IMR-90 (cell line): ENCODE measurements around the gene OPCML. TPM values are rescaled to one million over a fixed set of nuclear protein-coding genes. Genes with fewer than 3 reads are reported as not detected.

Experiments
- ATAC-seq: fragments of 200-7000 bp; cut with Tn5 transposase; 2 replicates; pipeline ENCODE4 v1.9.1; 2020; ENCODE audit warnings: low read depth, mild to moderate bottlenecking, moderate library complexity
- BruUV-seq: library from RNA; stranded (reverse); fragments of 400-500 nt; replicated peaks from 2 replicates; lab custom pipeline; 2021; lab: Mats Ljungman, UMichigan
- CTCF ChIA-PET: fragments of 300-600 bp; formaldehyde crosslinking; extraction: SDS; loops from one replicate; lab custom pipeline; 2021; ENCODE audit warnings: antibody characterized with exemption; lab: Yijun Ruan, JAX
- POLR2A ChIA-PET: fragments of 300-600 bp; sonication (Branson Sonifier 250); formaldehyde crosslinking; loops from one replicate; lab custom pipeline; 2022; ENCODE audit warnings: antibody characterized with exemption; ENCODE audit not compliant: unreplicated experiment; lab: Charles Lee
- DNase-seq: peaks from one replicate; pipeline ENCODE4 v3.0.0; 2013
- H2AFZ ChIP-seq: replicated peaks from 2 replicates; pipeline ENCODE3; 2013; ENCODE audit warnings: low read length, mild to moderate bottlenecking; ENCODE audit not compliant: poor library complexity
- H2AK5ac ChIP-seq: 2 replicates; pipeline ENCODE4 v1.6.1; 2013; ENCODE audit warnings: low read depth, low read length, inconsistent platforms
- H2AK9ac ChIP-seq: replicated peaks from 2 replicates; pipeline ENCODE3; 2013; ENCODE audit warnings: mild to moderate bottlenecking, low read depth, low read length, moderate library complexity; ENCODE audit not compliant: poor library complexity
- H2BK120ac ChIP-seq: 2 replicates; pipeline ENCODE4 v1.6.1; 2013; ENCODE audit warnings: low read depth, low read length, inconsistent platforms
- H2BK15ac ChIP-seq: 3 replicates; pipeline ENCODE4 v1.6.1; 2013; ENCODE audit warnings: low read depth, low read length, inconsistent platforms
- H2BK20ac ChIP-seq: 2 replicates; pipeline ENCODE4 v1.6.1; 2013; ENCODE audit warnings: low read depth, mild to moderate bottlenecking, inconsistent platforms, low read length, moderate library complexity
- H2BK5ac ChIP-seq: 2 replicates; pipeline ENCODE4 v1.6.1; 2013; ENCODE audit warnings: mild to moderate bottlenecking, low read depth, low read length, inconsistent platforms; ENCODE audit not compliant: poor library complexity, severe bottlenecking
- H3K14ac ChIP-seq: replicated peaks from 2 replicates; pipeline ENCODE4 v1.6.1; 2013; ENCODE audit warnings: low read depth, low read length, inconsistent platforms
- H3K18ac ChIP-seq: 2 replicates; pipeline ENCODE4 v1.6.1; 2013; ENCODE audit warnings: low read depth, low read length, control low read depth
- H3K23ac ChIP-seq: 2 replicates; pipeline ENCODE4 v1.6.1; 2013; ENCODE audit warnings: low read depth, low read length, inconsistent platforms
- H3K27ac ChIP-seq: 2 replicates; pipeline ENCODE4 v1.5.1; 2013; ENCODE audit warnings: mild to moderate bottlenecking, control low read depth, low read length; ENCODE audit not compliant: insufficient read depth
- H3K27me3 ChIP-seq: 2 replicates; pipeline ENCODE4 v1.6.1; 2013; ENCODE audit warnings: low read length; ENCODE audit not compliant: control insufficient read depth, insufficient read depth
- H3K36me3 ChIP-seq: 2 replicates; pipeline ENCODE4 v1.6.1; 2013; ENCODE audit warnings: low read length, mixed read lengths; ENCODE audit not compliant: control insufficient read depth, insufficient read depth
- H3K4ac ChIP-seq: 2 replicates; pipeline ENCODE4 v1.6.1; 2013; ENCODE audit warnings: low read depth, low read length, inconsistent platforms
- H3K4me1 ChIP-seq: 2 replicates; pipeline ENCODE4 v1.6.1; 2013; ENCODE audit warnings: low read length, mixed read lengths; ENCODE audit not compliant: control insufficient read depth, insufficient read depth
- H3K4me2 ChIP-seq: 2 replicates; pipeline ENCODE4 v1.6.1; 2013; ENCODE audit warnings: low read depth, mild to moderate bottlenecking, control low read depth, low read length, moderate library complexity
- H3K4me3 ChIP-seq: 2 replicates; pipeline ENCODE4 v1.5.1; 2013; ENCODE audit warnings: low read depth, mild to moderate bottlenecking, control low read depth, low read length, moderate library complexity; ENCODE audit not compliant: insufficient read depth
- H3K56ac ChIP-seq: 2 replicates; pipeline ENCODE4 v1.6.1; 2013; ENCODE audit warnings: low read length, inconsistent platforms; ENCODE audit not compliant: insufficient read depth; ENCODE audit errors: extremely low read depth
- H3K79me1 ChIP-seq, 2 experiments: 2 replicates each; pipeline ENCODE4 v1.6.1; 2013; ENCODE audit warnings: low read length in 2 of 2, inconsistent platforms in 1 of 2, low read depth in 1 of 2
- H3K9ac ChIP-seq: 2 replicates; pipeline ENCODE4 v1.6.1; 2013; ENCODE audit warnings: low read depth, low read length, control low read depth
- H3K9me1 ChIP-seq: 2 replicates; pipeline ENCODE4 v1.6.1; 2013; ENCODE audit warnings: low read length, inconsistent platforms; ENCODE audit not compliant: insufficient read depth
- H3K9me3 ChIP-seq: 2 replicates; pipeline ENCODE4 v1.6.1; 2013; ENCODE audit warnings: low read length; ENCODE audit not compliant: control insufficient read depth, insufficient read depth
- H4K20me1 ChIP-seq: 2 replicates; pipeline ENCODE4 v1.6.1; 2013; ENCODE audit warnings: low read length, inconsistent platforms; ENCODE audit not compliant: insufficient read depth
- H4K5ac ChIP-seq: 2 replicates; pipeline ENCODE4 v1.6.1; 2013; ENCODE audit warnings: mild to moderate bottlenecking, low read depth, low read length, control low read depth
- H4K8ac ChIP-seq, 2 experiments: 2 replicates each; pipeline ENCODE4 v1.6.1; 2013; ENCODE audit warnings: low read depth in 2 of 2, low read length in 2 of 2, control low read depth in 1 of 2, inconsistent platforms in 1 of 2
- H4K91ac ChIP-seq: 2 replicates; pipeline ENCODE4 v1.6.1; 2013; ENCODE audit warnings: low read depth, low read length, inconsistent platforms; ENCODE audit not compliant: insufficient read depth
- CEBPB ChIP-seq: IDR thresholded peaks from 2 replicates; pipeline ENCODE4 v1.6.1; 2012; ENCODE audit warnings: low read depth, low read length, improper control_type of control experiment
- CHD1 ChIP-seq: IDR thresholded peaks from 2 replicates; pipeline ENCODE4 v1.6.1; 2012; ENCODE audit warnings: low read depth, low read length, improper control_type of control experiment
- CTCF ChIP-seq: conservative IDR thresholded peaks from 2 replicates; pipeline ENCODE4 v1.5.1; 2012; ENCODE audit warnings: mild to moderate bottlenecking, low read depth, low read length, improper control_type of control experiment
- FOS ChIP-seq: fragments of 150-350 bp; IDR thresholded peaks from 2 replicates; pipeline ENCODE4 v1.6.1; 2016; ENCODE audit warnings: low read depth, low read length
- MAFK ChIP-seq: IDR thresholded peaks from 2 replicates; pipeline ENCODE4 v1.6.1; 2012; ENCODE audit warnings: low read depth, low read length, improper control_type of control experiment
- NFE2L2 ChIP-seq: fragments of 150-350 bp; IDR thresholded peaks from 2 replicates; pipeline ENCODE4 v1.6.1; 2016; ENCODE audit warnings: low read depth, mild to moderate bottlenecking, low read length
- POLR2A ChIP-seq: IDR thresholded peaks from 2 replicates; pipeline ENCODE4 v1.6.1; 2012; ENCODE audit warnings: mild to moderate bottlenecking, low read depth, low read length
- RAD21 ChIP-seq: IDR thresholded peaks from 2 replicates; pipeline ENCODE4 v1.6.1; 2012; ENCODE audit warnings: low read length, improper control_type of control experiment
- SMC3 ChIP-seq: fragments of 150-350 bp; IDR thresholded peaks from 2 replicates; pipeline ENCODE4 v1.6.1; 2016; ENCODE audit warnings: low read depth, mild to moderate bottlenecking, antibody characterized with exemption, low read length, moderate library complexity
- WGBS, 2 experiments: methylation state at CpG; one replicate each; pipeline versions ENCODE4 v1.1.5 to v1.1.7; 2013; ENCODE audit warnings: missing lambda C conversion rate in 2 of 2; ENCODE audit not compliant: insufficient read length in 1 of 2; ENCODE audit errors: extremely low coverage in 2 of 2; 5-methylcytosine and 5-hydroxymethylcytosine counted together
- dilution Hi-C: fragments of 300-500 bp; cut with HindIII; formaldehyde crosslinking; loops from one replicate; pipeline ENCODE4 v1.14.3; 2018; ENCODE audit warnings: low sequenced_read_pairs; ENCODE audit not compliant: unreplicated experiment
- in situ Hi-C: fragments of 300-500 bp; cut with MboI; formaldehyde crosslinking; loops from 3 replicates; pipeline ENCODE4 v1.14.3; 2019; ENCODE audit warnings: low sequenced_read_pairs, inconsistent platforms, mixed read lengths
- intact Hi-C: fragments of 100-400 bp; cut with micrococcal nuclease; formaldehyde crosslinking; loops from 2 replicates; pipeline ENCODE4 v1.10.0; 2022
- polyA plus RNA-seq, 3 experiments: library from polyadenylated mRNA; depleted of rRNA; stranded (reverse); fragments of >200 nt; gene quantifications; 2 replicates each; pipeline ENCODE4 v1.2.3, GENCODE V29; 2012; ENCODE audit warnings: low replicate concordance in 1 of 3
- total RNA-seq: library from RNA; depleted of rRNA; stranded (reverse); fragments of >200 nt; gene quantifications from 2 replicates; pipeline ENCODE4 v1.2.3, GENCODE V29; 2012
- TF ChIP-seq, protein P1 (sequence below): fragments of 150-350 bp; IDR thresholded peaks from 2 replicates; pipeline ENCODE4 v1.6.1; 2016; ENCODE audit warnings: low read depth, mild to moderate bottlenecking, low read length, moderate library complexity, borderline replicate concordance
- TF ChIP-seq, protein P2 (sequence below): fragments of 150-350 bp; IDR thresholded peaks from 2 replicates; pipeline ENCODE4 v1.6.1; 2017; ENCODE audit warnings: mild to moderate bottlenecking, antibody characterized with exemption, low read length, low read depth

Gene OPCML
- total and polyA plus RNA-seq, 2 of the 4 experiments (the other 2 are of a cell fraction): under 0.01 to 2.6 TPM

DNA sequence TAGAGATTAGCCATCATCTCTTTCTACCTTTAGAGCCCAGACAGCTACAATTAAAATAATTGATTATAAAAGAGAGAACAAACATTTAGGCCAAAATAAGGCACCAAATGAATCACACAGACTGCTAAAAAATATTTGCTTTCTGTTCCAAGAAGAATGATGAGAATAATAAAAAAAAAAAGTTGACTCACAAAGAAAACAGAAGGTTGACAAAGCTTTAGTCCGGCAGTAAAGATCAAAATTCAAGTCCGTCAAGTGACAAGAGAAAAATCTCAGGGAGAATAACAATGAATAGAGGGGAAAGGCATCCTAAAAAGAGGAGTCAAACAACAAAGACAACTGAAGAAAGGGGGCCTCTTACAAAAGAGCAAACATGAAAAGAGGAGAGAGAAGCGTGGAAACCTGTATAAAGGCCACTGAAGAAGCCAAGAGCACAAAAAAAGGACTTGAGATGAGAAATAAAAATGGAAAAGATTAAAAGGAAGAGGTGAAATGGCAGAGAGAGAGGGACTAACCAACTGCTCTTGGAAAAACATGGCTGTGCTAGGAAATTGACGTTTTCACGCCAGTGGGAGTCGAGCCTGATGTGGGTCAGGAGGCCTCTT is 910.2 kb downstream of the OPCML start:
- ATAC-seq (no peak), DNase-seq (no peak)
- no TSS peak for BruUV-seq
- no peak overlapping the region for H2AFZ ChIP-seq
- no peak overlapping the region for H2BK20ac ChIP-seq
- TF ChIP-seq FOS (no peak), NFE2L2 (no peak), RAD21 (no peak), POLR2A (no peak), CTCF (no peak), CEBPB (no peak), CHD1 (no peak), MAFK (no peak), SMC3 (no peak)
- TF ChIP-seq, protein P1, sequence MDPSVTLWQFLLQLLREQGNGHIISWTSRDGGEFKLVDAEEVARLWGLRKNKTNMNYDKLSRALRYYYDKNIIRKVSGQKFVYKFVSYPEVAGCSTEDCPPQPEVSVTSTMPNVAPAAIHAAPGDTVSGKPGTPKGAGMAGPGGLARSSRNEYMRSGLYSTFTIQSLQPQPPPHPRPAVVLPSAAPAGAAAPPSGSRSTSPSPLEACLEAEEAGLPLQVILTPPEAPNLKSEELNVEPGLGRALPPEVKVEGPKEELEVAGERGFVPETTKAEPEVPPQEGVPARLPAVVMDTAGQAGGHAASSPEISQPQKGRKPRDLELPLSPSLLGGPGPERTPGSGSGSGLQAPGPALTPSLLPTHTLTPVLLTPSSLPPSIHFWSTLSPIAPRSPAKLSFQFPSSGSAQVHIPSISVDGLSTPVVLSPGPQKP: no peak
- TF ChIP-seq, protein P2, sequence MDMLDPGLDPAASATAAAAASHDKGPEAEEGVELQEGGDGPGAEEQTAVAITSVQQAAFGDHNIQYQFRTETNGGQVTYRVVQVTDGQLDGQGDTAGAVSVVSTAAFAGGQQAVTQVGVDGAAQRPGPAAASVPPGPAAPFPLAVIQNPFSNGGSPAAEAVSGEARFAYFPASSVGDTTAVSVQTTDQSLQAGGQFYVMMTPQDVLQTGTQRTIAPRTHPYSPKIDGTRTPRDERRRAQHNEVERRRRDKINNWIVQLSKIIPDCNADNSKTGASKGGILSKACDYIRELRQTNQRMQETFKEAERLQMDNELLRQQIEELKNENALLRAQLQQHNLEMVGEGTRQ: no peak
- no peak overlapping the region for H2BK5ac ChIP-seq
- in situ Hi-C loops: no loop called here
- ChIA-PET CTCF (interaction anchor here (0.7 kb wide), 1 partner anchor 930 kb away, joined by 3 read pairs; no protein-coding TSS in a partner anchor), POLR2A (no interaction called here)
- H3K27me3 ChIP-seq: peaks cover 2% of the 10 kb centered on the region
- H3K9me1 ChIP-seq: no peaks in the 10 kb centered on the region
- H3K56ac ChIP-seq: no peak overlapping the region
- no peak overlapping the region for H4K8ac ChIP-seq
- no peak overlapping the region for H3K14ac ChIP-seq
- H3K79me1 ChIP-seq: no peaks in the 10 kb centered on the region
- no peak overlapping the region for H4K91ac ChIP-seq
- H4K5ac ChIP-seq: no peak overlapping the region
- no peaks in the 10 kb centered on the region for H4K20me1 ChIP-seq
- H3K18ac ChIP-seq: no peak overlapping the region
- no peaks in the 10 kb centered on the region for H3K36me3 ChIP-seq
- dilution Hi-C loops: no loop called here
- H3K27ac ChIP-seq: no peak overlapping the region
- no peak overlapping the region for H3K9ac ChIP-seq
- 75% methylated on average over 6 of the region's 6 CpGs; no CpG with 5 or more reads in 1 of the 2 experiments for WGBS, 2 experiments
- no peak overlapping the region for H2BK15ac ChIP-seq
- no peak overlapping the region for H2AK9ac ChIP-seq
- no peaks in the 10 kb centered on the region for H3K9me3 ChIP-seq
- no peak overlapping the region for H2BK120ac ChIP-seq
- no peak overlapping the region for H3K4me3 ChIP-seq
- no peak overlapping the region for H3K4me2 ChIP-seq
- no peak overlapping the region for H3K4ac ChIP-seq
- H3K23ac ChIP-seq: no peak overlapping the region
- intact Hi-C loops: no loop called here
- H3K4me1 ChIP-seq: no peaks in the 10 kb centered on the region
- no peak overlapping the region for H2AK5ac ChIP-seq
